HG03432 (cell line): ENCODE results near the gene GPC2.
A peak's percentile ranks its signal among the peaks of the same experiment; 100 is the strongest.
"Not testable (repeated sequence)": the region's sequence is repeated elsewhere in the genome, so short reads cannot be mapped to it uniquely, and the experiment has no call there.

Source experiments
- ATAC-seq: cut with Tn5 transposase; IDR thresholded peaks from one replicate; pipeline ENCODE4 v1.9.1; 2021; ENCODE audit warnings: mild to moderate bottlenecking, moderate library complexity; ENCODE audit not compliant: unreplicated experiment

Gene GPC2, protein sequence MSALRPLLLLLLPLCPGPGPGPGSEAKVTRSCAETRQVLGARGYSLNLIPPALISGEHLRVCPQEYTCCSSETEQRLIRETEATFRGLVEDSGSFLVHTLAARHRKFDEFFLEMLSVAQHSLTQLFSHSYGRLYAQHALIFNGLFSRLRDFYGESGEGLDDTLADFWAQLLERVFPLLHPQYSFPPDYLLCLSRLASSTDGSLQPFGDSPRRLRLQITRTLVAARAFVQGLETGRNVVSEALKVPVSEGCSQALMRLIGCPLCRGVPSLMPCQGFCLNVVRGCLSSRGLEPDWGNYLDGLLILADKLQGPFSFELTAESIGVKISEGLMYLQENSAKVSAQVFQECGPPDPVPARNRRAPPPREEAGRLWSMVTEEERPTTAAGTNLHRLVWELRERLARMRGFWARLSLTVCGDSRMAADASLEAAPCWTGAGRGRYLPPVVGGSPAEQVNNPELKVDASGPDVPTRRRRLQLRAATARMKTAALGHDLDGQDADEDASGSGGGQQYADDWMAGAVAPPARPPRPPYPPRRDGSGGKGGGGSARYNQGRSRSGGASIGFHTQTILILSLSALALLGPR

DNA sequence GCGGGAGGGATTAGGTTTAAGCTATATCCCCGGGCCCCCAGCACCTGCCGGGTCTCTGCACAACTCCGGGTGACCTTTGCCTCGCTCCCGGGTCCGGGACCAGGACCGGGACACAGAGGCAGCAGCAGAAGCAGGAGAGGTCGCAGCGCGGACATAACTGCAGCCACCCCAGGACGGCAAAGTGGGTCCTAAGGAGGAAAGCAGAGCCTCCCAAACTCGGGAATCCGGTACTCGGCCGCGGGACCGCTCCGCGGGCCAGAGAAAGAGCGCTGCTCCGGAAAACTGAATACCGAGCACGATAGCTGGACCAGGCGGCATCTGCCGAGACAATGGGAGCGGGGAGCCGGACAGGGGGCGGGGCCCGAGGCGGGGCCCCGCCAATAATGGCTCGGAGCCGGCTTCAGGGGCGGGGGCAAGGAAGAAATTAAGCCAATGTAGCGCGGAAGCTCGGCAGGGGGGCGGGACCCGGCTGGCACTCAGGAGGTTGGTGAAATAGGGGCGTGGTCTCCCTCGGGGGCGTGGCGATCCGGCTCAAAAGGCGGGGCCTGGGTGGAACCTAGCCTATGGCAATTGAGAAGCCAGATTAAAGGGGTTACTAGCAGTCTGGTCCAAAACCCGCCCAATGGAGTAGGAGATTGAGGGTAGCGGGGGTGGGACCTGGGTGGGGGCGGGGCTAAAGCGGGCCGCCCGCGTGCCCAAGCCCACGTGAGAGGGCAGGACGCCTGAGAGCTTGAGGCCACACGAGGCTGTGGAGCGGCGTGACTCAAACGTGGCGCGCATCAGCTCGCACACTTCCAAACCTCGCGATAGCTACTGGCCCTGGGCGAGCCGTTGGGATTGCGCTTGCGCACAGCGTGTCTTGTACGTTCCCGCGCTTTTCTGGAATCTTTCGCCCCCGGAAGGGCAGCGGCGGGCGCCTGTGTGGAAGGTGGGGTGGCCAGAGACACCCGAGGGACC is at the start of gene GPC2, which contains the start of gene STAG3:
Gene GPC2 (minus strand): TSS at position 337 of the 957 bp plus-strand sequence. CDS start 182 bp downstream, at position 155.
Gene STAG3 (plus strand): TSS at position 874 of the 957 bp plus-strand sequence. CDS start 2,639 bp downstream, outside the sequence.
- peak; percentile 87 for ATAC-seq

DNA sequence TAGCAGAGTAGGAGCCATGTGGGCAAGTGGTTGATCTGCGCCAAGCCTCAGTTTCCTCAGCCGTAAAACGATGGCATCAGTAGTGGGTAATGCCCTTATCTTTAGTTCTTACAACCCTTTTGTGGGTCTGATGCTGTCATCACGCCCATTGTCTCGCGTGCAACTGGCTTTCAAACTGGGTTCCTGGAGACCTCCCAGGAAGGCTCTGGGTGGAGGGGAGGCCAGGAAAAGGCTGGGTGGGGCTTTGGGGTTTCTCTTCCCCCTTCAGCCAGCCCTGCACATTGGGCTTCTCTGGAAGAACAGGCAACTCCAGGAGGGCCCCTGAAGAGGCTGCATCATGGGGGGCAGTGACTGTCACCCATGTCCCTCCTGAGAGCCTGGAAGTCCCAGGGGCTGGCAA is 47.7 kb upstream of the GPC2 start:
- not testable (repeated sequence) for ATAC-seq

DNA sequence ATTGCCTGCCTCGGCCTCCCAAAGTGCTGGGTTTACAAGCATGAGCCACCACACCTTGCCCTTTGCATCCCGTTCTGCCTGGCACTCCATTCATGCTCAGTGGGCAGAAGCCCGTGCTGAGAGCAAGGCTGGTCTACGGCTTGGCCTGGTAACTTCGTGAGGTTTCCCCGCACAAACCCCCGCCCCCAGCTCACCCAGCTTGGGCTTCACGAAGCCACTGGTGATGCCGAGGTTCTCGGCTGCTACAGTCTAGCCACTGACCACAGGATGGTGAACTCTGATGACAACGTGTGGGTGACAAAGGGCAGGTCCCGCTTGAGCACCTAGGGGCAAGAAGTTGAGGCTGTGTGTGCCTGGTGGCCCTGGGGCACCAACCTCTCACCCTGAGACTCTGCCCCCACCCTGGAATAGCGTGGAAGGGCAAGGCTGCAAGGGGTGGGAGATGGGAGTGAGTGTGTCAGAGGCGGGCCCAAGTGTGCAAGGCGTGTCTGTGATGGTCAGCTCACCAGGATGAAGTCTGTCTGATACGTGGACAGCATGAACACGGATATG is 46.3 kb upstream of the GPC2 start:
- not testable (repeated sequence) for ATAC-seq

DNA sequence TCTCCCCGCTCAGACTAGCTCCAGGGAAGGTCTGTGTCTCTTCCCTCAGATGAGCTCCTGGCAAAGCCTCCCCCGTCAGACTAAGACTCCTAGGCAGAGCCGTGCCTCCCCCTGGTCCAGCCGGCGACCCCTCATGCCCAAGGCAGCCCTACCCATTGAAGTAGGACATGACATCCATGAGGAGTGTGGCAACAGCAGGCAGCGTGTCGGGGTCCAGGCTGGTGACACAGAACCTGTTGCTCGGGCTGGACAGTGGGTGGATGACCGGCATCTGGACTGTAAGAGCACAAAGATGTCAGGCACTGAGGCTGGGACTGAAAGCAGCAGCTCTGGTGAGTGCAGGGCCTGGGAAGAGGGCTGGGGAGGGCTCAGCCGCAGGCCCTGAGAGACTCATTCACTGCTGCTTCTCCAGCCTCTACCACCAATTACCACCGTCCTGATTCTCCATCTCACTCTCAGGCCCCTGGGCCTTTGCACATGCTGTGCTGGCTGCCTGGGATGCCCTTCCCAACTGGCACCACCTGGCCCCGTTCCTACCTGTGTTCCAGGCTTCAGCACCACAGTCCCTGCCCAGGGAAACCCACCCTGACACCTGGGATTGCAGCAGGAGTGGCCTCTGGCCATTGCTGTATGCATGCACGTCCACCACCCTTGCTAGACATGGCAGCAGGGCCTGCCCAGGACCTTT is 45.4 kb upstream of the GPC2 start:
- no peak for ATAC-seq

DNA sequence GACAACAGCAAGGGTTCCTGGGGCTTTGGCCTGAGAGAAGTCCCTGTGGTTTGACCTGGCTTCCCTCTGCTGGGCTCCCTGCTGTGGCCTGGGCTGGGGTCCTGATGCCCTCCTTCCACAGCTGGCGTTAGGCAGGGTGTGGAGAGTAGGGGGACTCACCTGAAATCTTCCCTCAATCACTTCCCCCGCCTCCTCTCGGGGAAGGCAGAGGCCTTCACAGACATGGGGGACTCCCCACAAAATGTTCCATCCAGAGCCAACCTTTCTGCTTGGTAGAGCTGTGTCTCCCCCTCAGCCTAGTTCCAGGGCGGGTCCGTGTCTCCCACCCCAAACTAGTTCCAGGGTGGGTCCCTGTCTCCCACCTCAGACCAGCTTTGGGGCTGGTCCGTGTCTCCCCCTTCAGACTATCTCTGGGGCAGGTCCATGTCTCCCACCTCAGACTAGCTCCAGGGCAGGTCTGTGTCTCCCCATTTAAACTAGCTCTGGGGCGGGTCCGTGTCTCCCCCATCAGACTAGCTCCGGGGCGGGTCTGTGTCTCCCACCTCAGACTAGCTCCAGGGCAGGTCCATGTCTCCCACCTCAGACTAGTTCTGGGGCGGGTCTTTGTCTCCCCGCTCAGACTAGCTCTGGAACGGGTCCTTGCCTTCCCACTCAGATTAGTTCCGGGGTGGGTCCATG is 44.7 kb upstream of the GPC2 start:
- no peak for ATAC-seq

DNA sequence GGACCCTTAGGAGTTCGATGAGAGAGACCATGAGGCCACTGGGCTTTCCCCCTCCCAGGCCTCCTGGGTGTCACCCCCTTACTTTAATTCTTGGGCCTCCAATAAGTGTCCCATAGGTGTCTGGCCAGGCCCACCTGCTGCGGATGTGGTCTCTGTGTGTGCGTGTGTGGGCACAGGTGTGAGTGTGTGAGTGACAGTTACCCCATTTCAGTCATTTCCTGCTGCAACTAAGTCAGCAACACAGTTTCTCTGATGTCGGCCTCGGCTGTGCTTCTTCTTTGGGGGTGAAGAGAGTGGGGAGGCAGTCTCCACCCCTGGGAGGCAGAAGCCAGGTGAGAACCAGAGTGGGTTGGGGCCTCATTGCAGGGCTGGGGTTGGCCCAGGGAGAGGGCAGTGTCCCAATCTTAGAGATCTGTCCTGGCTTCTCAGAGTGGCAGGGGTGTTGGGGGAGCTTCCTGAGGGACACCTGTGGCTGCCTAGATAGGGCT is 44.1 kb upstream of the GPC2 start:
- ATAC-seq, result peak; percentile 51

DNA sequence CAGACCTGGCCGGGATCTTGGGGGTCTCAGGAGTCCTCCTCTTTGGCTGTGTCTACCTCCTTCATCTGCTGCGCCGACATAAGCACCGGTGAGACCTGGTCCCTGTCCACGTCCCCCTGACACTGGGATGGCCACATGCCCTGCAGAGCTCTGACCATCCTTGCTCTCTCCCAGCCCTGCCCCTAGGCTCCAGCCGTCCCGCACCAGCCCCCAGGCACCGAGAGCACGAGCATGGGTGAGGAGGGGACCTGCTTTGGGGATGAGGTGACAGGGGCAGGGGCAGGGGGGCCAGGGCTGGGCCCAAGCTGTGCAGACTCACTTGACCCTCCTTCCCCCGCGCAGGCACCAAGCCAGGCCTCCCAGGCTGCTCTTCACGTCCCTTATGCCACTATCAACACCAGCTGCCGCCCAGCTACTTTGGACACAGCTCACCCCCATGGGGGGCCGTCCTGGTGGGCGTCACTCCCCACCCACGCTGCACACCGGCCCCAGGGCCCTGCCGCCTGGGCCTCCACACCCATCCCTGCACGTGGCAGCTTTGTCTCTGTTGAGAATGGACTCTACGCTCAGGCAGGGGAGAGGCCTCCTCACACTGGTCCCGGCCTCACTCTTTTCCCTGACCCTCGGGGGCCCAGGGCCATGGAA is 43.5 kb upstream of the GPC2 start:
- peak; percentile 5 for ATAC-seq

DNA sequence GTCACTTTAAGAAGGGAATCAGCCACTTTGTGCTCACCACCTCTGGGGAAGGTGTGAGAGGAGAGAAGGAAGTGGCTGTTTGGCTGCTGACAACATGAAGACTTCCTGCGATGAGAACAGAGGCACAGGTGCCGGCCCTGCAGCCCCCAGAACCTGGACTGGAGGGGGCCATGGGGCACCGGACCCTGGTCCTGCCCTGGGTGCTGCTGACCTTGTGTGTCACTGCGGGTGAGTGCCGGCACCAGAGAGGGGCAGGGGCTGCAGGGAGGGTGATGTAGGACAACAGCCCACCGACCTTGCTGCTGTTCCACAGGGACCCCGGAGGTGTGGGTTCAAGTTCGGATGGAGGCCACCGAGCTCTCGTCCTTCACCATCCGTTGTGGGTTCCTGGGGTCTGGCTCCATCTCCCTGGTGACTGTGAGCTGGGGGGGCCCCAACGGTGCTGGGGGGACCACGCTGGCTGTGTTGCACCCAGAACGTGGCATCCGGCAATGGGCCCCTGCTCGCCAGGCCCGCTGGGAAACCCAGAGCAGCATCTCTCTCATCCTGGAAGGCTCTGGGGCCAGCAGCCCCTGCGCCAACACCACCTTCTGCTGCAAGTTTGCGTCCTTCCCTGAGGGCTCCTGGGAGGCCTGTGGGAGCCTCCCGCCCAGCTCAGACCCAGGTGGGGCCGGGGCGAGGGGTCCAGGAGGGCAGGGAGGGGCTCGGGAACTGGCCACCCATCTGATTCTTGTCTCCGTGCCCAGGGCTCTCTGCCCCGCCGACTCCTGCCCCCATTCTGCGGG is 42.8 kb upstream of the GPC2 start, which contains the start of gene PVRIG:
Gene PVRIG (plus strand): TSS at position 149 of the 785 bp plus-strand sequence. CDS start 22 bp downstream, at position 171.
- ATAC-seq, result not testable (repeated sequence)

DNA sequence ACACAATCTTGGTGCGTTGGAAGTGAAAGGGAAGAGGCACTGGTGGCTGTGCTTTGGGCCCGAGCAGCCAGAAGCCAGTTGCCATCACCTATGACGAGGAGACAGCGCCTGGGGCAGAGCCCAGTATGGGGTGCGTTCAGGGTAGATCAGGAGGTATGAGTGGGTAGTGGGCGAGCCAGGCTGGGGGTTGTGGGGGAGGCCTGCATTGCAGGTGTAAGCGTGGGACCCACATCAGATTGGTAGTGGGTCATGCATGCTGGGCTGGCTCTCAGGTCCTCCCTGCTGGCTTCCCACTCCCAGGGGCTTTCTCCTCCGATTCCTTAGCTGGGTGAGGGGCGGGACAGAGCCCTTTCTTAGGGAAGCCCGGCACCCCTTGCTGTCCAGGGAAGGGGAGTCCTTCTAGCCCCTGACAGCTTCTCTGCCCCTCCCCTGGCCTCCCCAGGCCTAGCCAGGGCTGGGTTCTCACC is 42.1 kb upstream of the GPC2 start:
- ATAC-seq, result no peak

DNA sequence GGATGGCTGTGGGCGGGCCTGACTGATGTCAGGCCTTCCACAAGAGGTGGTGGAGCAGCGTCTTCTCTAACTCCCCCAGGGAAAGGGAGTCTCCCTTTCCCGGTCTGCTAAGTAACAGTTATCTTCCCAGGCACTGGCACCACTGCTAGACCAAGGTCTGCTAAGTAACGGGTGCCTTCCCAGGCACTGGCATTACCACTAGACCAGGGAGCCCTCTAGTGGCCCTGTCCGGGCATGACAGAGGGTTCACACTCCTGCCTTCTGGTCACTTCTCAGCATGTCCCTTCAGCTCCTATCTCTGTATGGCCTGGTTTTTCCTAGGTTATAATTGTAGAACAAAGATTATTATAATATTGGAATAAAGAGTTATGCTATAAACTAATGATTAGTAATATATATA is 40.8 kb upstream of the GPC2 start:
- peak; percentile 12 for ATAC-seq

DNA sequence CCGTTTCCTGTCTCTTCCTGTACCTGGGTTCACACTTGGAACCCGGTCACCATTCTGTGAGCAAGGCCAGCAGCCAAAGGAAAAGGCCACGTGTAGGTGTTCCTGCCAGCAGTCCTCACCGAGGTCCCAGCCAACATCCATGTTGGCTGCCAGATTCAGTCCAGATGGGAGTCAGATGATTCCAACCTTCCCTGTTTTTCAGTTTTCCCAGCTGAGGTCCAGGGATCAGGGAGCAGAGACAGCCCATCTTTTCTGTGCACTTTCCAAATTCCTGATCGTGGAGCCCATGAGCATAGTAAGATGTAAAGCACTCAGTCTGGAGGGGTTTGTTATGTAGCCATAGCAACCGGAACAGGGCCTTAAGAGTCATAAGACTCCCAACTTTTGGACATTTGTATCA is 38.7 kb upstream of the GPC2 start:
- ATAC-seq, result no peak

DNA sequence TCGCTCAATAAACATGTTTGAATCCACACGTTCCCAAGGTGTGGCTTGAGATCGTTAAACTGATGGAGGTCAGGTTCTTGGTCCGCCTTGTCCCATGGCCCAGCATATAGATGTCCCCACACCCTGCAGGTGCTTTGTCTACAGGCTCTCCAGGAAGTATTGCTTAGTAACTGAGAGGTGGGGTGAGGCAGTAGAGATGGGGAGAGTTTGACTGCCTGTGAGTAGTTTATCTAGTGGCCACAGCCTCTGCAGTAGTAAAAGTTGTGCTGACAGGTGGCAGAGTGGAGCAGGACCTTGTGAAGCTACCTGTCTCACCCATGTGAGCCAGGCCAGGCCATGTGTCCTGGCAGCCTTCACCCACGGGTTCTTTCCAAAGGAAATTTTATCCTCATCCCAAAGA is 37.2 kb upstream of the GPC2 start:
- not testable (repeated sequence) for ATAC-seq

DNA sequence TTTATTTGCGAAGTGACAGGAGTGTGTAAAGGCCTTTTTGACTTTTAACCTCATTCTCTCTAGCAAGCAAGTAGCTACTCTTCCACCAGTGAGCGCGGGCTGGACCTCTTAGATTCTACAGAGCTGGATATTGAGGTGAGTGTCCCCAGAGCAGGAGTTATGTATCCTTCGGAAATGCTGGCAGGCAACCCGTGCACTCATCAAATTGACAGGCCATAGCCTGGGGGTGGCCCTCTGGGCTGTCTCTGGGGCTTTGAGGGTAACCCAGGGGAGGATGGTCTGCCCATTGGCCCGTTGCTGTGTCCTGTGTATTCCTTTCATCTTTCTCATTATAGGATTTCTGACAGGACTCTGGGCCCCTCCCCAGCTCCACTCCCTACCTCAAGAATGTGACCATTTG is 36.5 kb upstream of the GPC2 start:
- ATAC-seq, result no peak

DNA sequence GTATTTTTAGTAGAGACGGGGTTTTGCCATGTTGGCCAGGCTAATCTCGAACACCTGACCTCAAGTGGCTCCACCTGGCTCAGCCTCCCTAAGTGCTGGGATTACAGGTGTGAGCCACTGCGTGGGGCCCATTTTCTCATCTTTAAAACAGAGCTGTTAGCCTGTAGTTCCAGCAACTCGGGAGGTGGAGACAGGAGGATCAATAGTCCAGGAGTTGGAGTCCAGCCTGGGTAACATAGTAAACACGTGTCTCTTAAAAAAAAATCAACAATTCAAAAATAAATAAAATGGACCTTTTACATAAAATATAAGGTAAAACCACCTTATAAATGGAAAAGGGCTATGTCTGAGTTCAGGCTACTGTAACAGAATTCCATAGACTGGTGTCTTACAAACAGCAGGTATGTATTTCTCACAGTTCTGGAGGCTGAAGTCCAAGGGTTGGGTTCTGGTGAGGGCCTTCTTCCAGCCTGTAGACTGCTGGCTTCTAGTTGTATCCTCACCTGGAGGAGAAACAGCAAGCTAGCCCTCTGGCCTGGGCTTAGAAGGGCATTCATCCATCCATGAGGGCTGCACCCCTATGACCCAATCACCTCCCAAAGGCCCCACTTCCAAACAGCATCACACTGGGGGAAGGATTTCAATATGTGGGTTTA is 35.6 kb upstream of the GPC2 start:
- ATAC-seq, result no peak

DNA sequence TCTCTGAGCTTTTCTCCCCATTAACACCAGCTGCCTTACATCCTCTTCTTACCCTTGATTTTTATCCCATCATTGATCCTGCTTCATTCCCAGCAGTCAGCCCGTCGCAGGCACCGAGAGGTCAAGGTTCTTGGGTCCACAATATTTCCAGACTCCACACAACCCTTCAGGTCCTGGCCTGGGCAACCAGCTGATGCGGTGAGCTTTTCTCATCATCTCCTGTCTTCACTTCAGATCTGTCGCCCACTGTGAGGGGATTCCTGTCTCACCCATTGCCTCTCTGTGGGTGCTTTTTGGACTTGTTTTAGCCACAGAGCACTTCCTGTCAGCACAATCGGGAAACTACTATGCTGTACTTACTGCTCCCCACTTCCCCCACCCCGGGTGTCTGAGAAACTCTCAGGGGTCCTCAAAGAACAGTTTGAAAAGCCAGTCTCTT is 34.2 kb upstream of the GPC2 start:
- peak; percentile 36 for ATAC-seq

DNA sequence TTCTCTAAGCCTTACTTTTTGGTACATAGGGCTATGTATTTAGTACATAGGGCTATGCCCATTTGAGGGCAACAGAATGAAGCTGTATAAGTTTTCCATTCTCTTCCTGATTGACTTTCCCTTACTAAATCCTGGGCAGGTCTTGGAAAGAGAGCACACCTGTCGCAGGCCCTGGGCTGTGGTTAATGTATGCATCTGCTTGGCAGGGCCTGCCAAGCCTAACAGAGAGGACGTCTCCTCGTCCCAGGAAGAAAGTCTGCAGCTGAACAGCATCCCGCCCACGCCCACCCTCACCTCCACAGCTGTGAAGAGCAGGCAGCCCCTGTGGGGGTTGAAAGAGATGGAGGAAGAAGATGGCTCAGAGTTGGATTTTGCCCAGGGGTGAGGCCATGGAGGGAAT is 33.6 kb upstream of the GPC2 start:
- no peak for ATAC-seq

DNA sequence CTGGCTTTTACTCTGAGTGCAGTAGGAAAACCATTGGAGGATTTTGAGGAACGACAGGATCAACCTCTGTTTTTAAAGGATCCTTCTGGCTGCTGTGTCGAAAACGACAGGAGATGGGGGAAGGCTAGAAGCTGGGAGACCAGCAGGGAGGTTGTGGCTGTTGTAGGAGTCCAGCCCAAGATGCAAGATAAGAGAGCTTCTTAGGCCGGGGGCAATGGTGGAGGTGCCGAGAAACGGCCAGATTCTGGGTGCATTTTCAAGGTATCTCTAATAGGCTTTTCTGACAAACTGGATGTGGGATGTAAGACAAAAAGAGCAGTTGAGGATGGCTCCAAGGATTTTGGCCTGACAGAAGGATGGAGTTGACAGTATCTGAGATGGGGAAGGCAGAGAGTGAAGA is 32.3 kb upstream of the GPC2 start:
- no peak for ATAC-seq
